DMS79 (cell line): Measurements from ENCODE around the gene KMO.

Experiments
- DNase-seq: peaks from one replicate; lab custom pipeline; 2025; lab: John Stamatoyannopoulos, UW

Gene KMO

DNA sequence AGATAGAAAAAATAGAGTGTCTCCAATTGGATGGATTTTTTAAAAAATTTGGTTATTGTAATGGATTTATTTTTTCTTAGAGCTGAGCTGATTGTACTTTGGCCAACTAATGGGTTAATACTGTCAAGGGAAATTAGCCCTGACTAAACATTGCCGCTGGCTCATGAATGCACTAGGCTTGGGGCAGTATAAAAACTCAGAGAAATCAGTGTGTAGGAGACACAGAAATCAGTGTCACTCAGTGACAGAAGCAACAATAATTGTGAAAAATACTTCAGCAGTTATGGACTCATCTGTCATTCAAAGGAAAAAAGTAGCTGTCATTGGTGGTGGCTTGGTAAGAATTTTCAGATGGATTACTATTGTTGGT lies at the start of gene KMO:
Gene KMO, plus strand, starts transcription at position 217 of the 370 bp plus-strand sequence. Its CDS starts 67 bp downstream, at position 284.
- DNase-seq, result no peak

DNA sequence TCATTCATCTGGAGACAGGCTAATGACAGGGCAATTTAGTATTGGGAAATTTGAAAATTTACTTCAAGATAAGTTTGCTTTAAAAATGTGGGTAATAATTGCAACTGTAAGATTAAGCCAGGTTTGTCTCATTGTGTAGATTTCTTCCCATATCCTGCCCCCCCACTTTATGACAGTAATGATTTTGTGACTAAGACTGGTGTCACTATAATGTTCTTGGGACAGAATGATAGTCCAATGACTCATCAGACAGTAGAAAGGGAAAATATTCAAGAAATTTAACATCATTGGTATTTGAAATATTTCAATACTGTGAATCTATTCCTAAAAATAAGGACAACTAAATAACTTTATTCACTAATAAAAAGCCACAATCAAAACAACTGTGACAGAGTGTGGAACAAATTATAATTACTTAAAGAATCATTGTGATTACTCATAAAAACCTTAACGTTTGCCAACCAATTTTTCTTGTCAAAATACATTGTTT lies 49.4 kb upstream of the KMO start:
- no peak for DNase-seq

DNA sequence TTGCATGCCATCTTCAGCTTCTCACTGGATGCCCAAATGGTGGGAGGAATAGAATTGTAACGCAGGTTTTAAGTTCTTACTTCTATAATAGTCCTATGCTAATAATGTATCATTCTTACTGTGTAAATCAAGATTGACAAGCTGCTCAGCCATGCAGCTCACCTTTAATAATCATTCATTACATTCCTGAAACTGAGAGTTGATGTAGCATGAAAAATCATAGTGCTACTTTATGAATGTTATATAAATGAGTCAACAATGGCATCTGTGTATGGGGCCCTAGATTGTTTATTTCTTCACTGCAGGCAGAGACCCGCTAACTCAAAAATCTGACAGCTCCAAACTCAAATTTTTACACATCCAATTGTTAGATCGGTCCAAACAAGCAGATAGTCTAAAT lies 47.0 kb upstream of the KMO start:
- no peak for DNase-seq

DNA sequence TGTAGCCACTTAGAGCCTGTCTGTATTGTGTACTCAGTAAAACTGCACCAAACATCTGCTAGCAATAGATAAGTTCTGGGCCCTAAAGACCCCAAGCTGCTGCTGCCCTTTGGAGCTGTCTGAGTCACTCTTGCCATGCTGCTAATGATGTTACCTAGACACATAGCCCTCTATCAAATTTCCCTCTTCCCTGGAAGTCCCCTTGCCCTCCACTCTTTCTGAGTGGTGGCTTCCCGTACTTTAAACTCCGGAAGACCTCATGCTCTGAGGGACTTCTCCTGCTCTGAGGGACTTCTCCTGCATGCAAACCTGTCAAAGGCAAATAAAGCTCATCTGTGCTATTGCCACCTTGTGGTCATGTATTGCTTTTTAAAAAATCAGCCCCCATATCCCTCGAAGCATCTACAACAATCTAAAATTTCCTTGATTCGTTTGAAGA lies 46.6 kb upstream of the KMO start:
- DNase-seq, result no peak

DNA sequence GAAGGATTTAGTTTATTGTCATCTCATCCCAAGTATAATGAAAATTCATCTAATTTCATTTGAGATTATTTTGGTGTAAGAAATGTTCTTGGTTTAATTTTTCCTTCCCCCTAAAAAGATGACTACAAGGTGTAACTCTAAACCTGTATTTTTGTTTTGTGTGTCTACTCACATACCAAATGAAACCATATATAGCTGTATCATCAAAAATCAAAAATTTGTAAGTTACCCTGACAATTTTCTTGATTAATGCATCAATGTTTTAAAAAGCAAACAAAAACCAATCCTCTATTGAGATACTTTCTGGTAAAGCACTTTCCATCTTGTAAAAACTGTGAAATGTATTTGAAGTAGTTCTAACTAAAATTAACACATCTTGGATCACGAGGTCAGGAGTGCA lies 43.4 kb upstream of the KMO start:
- no peak for DNase-seq

DNA sequence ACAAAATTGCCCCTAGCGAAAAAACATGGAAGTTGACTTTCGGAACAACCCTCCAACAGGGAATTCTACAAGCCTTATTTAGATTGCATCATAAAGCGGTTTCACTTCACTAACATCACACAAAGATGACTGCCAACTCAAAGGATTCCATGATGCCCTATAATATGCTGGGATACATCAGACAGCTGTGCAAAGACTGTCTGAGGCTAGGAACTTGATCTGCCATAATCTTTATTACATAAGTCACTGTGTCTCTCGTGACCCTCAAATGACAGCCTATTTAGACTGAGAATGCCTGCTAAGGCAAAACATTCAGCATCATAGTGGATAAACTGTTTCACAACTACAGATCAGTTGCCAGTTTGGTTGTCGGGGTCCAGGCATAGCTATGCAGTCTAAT lies 36.4 kb upstream of the KMO start:
- no peak for DNase-seq

DNA sequence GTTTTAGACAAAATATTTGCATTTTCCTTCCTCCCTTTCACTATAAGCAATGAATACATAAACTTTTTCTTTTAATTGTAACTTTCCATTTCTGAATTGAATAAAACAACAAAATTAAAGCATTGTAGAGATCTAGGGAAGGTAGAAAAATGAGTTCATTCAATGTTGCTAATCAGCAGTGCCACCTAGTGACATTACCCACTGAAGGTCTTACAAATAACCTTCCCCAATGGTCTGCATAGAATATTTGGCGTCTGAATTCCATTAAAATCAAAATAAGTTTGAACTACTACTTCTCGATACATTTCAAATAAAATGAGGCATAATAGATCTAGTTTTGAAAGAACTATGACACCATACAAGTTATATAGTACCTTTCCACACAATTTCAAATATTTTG lies 32.3 kb upstream of the KMO start:
- no peak for DNase-seq

DNA sequence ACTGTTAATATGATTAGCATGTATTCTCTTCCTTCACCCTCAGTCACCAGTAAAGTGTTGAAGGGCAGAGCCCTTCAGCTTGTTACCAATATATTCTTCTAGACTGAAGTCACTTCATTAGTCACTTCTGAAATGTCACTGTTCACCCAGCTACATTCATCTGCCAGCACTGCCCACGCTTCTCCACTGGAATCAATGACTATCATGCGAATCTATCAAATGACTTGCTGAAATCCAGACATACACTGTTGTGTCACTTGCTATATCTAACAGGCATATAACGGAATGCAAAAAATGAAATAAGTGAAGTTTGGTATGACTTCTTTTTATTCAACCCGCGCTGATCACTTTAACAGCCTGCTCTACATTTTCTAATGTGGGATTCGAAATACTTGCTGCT lies 28.7 kb upstream of the KMO start:
- no peak for DNase-seq

DNA sequence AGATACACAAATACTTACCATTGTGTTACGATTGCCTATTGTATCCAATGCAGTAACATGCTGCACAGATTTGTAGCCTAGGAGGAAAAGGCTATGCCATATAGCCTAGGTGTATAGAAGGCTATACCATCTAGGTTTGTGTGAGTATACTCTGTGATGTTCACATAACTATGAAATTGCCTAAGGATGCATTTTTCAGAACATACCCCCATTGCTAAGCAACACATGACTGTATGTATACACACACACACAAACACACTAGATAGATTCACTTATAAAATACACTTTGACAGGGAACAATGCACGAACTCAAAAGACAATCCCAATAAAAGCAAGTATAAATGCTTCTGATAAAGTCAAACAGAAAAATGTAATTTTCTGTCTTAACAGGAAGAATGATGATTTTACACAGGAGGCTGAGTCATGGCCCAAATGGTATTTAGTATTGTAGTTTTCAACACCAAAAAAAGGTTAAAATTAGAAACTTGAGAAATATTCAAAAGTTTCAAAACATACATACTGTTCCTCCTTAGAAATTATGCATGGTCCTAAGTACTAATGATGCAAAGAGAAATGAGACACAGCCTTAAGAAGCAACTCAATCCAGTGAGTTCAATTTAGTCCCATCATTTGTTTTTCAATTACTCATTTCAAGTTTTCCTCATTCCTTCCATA lies 24.9 kb upstream of the KMO start:
- DNase-seq, result no peak

DNA sequence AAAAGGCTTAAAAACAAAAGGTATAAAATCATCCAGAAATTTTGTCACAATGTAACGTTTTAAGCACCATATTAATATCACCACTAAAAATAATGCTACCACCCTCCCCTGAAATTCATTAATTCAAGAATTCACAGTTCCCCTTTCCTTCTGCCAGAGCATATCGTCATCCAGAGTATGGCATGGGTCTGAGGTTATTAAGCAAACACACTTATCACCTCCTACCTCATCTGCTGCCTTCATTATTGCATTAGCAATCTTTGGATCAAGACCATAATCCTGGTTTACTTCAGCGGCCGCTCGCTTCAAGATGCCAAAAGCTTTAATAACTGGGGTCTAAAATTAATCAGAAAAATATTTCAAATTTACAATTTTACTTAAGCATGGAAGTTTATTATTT lies 18.8 kb upstream of the KMO start:
- DNase-seq, result no peak

DNA sequence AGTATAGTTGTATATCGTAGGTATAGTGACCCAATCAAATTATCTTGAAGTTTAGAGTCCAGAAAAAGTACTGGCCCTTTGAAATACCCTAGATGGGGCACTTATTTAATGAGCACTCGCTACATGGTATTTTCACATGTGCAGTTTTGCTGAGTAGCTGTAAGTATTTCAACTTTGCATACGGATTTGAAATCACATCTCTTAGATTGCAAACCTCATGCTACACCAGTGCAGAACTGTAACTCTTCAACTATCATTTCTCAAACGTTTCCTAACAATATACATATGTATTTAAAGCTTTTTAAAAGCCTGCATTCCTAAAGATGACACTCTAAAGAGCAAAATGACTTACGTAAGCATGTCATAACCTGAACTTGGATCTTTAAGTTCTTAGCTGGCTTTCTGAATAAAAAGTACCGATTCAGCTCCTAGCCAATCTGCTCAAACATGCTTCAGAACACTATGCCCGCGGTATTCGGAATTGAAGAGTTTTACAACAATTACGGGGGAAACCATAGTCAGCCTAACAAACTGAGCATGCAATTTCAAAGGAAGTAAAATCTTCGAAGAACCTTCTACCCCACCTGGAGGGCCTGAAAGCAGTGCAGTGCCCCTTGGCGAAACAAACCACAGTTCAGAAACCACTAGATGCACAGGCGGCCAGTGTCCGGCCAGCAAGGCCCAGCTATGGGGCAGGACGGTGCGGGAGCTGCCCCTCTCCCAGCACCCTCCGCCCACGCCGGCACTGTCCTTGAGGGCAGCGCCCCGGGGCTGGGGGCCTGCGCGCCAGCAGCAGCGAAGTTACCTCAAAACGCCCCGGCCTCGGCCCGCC lies 13.5 kb upstream of the KMO start:
- no peak for DNase-seq

DNA sequence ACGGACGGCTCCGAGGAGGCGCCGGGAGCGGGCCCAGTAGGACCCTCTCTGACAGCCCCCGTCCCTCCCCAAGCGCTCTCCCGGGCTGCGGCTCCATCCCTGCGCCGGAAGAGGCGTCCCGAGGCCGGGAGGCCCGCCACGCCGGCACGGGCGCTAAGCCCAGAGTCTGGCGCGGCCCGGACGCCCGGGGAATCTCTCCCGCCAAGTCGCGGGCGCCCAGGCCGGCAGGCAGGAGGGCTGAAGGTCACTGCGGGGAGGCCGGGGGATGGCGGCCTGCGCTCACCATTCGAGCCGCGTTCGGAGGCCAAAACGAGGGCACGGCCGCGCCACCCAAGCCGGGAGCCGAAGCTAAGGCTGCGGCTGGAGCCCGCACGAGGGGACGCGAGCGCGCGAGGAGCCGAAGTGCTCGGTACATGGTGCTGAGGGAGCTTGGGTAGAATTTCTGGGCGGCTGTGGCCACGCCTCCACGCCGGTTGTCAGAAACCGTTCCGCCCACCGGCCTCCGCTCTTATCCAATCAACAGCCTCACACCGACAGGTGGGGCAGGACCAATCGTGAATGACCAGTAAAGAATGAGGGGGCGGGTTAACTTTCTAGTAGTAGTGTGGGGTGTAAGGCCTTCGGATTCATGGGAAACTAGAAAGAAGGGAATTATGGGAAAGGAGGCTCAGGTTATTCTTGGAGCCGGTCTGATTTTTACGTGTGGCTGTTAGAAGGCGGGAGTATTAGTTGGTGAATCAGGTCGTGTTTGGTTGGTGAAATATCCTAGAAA lies 12.7 kb upstream of the KMO start, which contains the start of gene FH:
Gene FH, minus strand, starts transcription at position 448 of the 772 bp plus-strand sequence. Its CDS starts 33 bp downstream, at position 415.
- DNase-seq, result peak; percentile 97

DNA sequence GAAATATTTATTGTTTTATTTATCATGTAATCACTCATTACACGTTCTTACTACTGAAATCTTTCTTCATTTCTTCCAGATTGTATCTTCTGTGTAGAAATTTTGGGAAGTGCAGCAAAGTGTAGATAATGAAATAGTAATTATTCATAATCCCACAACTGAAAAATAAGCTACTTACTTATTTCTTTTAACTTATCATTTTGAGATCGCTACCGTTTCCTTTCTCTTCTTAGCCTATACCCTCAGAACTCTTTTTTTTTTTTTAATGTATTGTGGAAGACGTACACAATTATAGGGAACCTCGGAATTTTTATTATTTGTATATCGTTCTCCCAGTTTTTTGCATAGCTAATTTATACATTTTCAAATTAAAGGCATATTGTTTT lies 12.1 kb upstream of the KMO start:
- no peak for DNase-seq

DNA sequence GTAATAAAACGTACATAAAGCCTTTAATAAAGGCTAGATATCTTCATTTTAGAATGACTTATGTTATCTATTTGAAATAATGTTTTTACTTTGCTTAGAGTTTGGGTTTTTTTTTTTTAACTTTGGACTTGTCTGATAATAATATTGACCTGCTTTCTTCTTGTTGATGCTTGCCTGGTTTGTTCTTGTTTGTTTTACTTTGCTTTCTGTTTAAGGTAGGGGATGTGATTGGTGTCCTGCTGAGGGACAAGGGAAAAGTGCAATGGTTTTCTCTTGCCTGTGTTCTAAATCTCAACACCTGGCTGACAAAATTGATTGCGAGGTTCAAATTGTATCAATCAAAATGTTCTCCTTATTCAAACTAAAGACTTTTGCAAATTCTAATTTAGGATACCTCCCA lies 10.5 kb upstream of the KMO start:
- no peak for DNase-seq

DNA sequence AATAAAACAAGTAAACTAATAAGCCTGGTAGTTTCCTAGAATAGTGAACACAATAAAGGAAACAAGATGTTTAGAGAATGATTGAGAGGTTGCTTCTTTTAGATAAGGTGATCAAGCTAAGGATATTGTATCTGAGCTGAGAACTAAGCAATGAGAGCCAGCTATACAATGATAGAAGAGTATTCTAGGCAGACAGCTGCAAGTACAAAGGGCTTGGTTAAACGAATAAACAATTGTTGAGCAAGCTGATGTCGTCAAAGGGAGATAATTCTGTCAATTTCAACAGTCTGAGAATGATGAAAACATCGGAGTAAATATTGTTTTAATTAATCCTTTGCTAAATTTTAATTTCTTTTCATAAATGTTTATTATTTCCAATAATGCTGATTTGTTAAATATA lies 7.2 kb upstream of the KMO start:
- DNase-seq, result no peak

DNA sequence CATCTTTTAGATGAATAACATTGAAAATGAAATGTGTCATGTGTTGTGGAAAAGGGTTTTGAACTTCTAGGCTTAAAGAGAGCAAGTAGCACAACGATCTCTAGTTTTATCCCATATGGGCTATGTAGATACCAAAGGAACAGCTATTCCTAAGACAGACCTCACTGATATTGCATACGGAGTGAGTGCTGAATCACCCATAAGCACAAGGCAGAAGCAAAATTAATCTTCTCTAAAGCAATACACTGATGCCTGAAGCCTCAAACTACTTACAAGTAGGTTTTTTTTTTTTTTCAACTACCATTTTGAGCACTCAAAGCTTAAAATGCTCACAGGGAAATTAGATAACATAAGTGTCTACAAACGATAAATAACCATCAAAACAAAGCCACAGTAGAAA lies 5.0 kb upstream of the KMO start:
- no peak for DNase-seq

DNA sequence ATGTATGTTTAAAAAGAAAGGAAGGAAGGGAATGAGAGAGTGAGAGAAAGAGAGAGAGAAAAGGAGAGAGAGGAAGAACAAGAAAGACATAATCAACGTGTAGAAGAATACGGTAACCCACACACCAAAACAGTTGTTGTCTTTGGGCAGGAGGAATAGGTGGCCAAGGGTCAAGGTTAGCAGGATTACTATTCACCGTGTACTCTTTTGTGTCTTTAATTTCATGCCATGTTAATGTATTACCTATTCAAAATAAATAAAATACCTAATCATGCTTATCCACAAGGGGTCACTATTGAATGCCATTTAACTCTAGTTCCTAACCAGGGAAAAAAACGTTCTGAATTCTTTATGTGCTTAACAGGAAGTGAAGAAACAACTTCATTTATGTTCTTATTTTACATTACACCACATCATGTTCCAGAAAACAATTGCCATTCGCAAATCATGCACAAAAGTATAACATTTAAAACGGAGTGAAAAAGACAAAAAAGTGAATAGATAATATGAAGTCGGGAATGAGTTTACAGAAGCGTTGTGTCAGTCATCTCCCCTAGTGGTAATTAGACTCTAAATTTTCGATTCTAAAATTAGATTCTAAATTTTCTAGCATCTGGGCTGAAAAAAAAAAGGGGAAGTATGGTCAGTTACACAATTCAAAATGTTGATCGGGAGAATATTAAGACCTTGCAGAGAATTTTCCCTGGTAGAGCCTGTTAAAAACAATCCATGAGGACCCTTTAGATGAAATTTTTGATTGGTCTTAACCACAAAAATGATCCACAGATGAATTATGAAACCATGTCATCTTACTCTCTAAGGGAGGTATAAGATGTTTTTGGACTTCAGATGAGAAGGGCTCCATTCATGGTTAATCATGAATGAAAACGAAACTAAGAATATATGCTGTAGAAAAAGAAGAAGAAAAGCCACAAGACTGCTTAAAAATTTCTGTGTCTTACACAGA lies 700 bp upstream of the KMO start:
- peak; percentile 36 for DNase-seq

DNA sequence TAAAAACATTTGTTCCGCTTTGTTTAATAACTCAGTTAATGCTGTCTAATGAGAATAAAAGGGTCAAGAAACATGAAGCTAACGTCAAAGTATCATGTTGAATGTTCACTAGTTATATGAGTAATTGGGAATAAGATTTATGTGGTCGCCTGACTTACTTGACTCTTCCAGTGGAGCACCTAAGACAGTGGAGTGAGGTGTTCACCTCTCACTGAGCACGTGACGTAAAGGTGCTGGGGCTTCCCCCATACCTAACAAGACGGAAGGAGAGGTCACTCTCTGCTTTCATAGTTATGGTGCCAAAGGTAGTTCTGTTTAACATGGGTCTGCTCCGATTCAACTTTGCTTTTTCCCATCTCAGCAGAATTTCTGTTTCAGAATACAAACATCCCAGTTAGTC lies 686 bp downstream of the KMO start:
- no peak for DNase-seq

DNA sequence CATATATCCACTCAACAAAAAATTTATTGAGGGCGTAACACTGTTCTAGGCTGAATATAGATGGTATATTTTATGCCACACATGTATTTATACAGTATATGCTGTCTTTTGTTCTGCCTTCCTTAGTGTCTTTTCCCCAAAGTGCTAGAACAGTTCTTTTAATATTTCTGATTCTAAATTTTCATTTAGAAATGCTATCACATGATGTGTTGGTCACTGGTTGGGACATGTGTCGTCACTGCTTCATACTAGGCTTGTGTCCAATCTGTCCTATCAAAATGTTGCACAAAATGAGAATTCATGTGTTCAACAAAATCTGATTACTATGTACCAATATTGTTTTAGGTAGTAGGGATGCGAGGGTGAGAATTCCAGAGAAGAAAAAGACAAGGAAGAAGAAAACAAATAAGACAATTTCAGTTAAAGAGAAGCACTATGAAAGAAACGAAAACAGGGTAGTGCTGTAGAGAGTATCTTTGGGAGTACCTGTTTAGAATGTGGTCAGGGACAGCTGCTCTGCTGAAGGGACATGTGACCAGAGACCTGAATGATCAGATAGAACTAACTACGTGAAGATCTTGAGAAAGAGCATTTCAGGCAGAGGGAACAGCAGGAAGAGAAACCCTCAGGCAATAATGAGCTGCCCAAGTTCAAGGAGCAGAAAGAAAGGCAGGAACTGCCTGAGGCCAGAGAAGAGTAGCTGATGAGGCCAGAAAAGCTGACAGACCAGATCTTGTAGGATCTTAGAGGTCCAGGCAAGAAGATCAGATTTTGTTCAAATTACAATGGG lies 1.3 kb downstream of the KMO start:
- no peak for DNase-seq

DNA sequence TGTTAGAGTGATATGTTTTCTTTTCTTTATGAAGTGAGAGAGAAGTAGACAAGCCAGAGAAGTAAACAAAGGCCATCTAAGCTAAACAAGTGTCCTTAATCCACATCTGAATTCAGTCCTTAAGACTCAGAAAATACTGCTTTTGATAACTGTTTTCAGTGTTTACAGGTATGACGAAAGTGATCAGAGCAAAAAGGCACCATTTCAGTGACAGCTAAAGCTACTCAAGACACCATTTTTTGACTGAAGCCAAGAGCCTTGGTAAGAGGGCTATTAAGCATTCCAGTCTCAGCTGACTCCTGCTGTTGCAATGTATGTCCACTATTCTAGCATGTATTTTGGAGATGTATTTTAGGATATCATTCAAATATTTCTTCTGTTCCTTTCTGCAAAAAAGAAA lies 4.1 kb downstream of the KMO start:
- no peak for DNase-seq

DNA sequence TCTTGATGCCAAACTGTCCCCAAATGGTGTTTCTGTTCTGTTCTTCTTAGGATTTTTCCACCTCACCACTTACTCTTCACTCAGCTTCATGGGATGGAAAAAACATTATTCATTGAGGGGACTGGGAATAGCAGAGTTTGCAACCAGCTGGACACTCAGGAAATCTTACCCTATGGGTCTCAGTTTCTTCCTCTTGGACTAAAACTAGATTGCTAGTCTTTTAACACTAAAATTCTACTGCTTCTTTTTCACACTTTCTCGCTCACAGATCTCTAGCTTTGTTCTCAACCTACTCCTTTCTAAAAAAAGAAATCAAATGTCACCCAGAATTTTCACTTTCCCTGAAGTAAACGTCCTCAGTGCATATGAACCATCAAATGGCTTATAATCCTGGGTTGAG lies 4.8 kb downstream of the KMO start:
- DNase-seq, result no peak
